ENCODE results near the gene FANK1. TPM values are rescaled to one million over a fixed set of nuclear protein-coding genes. Genes with fewer than 3 reads are reported as not detected.
"Not testable (repeated sequence)": the region's sequence is repeated elsewhere in the genome, so short reads cannot be mapped to it uniquely, and the experiment has no call there.

FANK1 gene
- total RNA-seq, 6 donors from 2014 or later: 2.1 to 42.9 (median 16.6) TPM

DNA sequence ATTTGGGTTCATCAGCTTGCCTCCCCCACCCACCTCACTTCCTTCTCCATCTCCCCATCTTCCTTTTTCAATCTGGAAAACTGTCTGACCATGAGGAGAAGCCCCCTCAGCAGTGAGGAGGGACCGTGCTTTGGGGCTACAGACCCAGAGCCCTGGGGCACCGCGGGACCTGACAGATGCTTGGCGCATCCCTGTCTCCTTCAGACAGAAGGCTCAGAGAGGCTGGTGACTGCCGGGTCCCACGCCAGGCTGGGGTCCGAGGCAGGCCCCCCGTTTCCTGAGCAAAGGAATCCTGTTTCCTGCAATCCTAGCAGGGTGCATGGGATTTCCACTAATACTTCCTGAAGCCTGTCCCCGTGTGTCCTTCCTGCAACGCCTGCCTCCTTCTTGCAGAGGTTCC lies 147.0 kb downstream of the FANK1 start:
- DNase-seq (no peak), ATAC-seq (ENCODE audit: low FRiP score in 2 of 2) (no peak)
- H3K4me3 ChIP-seq: no peak overlapping the region
- peaks cover 13 to 18% (median 16%) of the 10 kb centered on the region in 4 donors for H3K4me1 ChIP-seq
- no peaks in the 10 kb centered on the region for H3K9me3 ChIP-seq
- 70 to 80% methylated on average over 7 to 10 of the region's 10 CpGs for WGBS, 2 donors
- no peaks in the 10 kb centered on the region for H3K36me3 ChIP-seq
- no peaks in the 10 kb centered on the region for H3K27me3 ChIP-seq
- TF ChIP-seq POLR2AphosphoS5 (IDR thresholded peaks at IDR 0.05) (no peak), EP300 (IDR thresholded peaks at IDR 0.05) (no peak), POLR2A (IDR thresholded peaks at IDR 0.05) (no peak)
- TF ChIP-seq, protein P1, sequence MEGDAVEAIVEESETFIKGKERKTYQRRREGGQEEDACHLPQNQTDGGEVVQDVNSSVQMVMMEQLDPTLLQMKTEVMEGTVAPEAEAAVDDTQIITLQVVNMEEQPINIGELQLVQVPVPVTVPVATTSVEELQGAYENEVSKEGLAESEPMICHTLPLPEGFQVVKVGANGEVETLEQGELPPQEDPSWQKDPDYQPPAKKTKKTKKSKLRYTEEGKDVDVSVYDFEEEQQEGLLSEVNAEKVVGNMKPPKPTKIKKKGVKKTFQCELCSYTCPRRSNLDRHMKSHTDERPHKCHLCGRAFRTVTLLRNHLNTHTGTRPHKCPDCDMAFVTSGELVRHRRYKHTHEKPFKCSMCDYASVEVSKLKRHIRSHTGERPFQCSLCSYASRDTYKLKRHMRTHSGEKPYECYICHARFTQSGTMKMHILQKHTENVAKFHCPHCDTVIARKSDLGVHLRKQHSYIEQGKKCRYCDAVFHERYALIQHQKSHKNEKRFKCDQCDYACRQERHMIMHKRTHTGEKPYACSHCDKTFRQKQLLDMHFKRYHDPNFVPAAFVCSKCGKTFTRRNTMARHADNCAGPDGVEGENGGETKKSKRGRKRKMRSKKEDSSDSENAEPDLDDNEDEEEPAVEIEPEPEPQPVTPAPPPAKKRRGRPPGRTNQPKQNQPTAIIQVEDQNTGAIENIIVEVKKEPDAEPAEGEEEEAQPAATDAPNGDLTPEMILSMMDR (IDR thresholded peaks at IDR 0.05): no peak
- H3K27ac ChIP-seq: peak overlapping the region in 1 of 4 donors; percentile 69

GRCh38 chr10:126045861-126046260 lies 149.5 kb downstream of the FANK1 start:
- Histone ChIP-seq H3K4me3 (no peak overlapping the region), H3K27ac (no peak overlapping the region), H3K4me1 (peaks cover 18 to 27% (median 22%) of the 10 kb centered on the region in 4 donors), H3K27me3 (no peaks in the 10 kb centered on the region), H3K9me3 (no peaks in the 10 kb centered on the region), H3K36me3 (no peaks in the 10 kb centered on the region)
- DNase-seq (no peak), ATAC-seq (ENCODE audit: low FRiP score in 2 of 2) (no peak)
- 80 to 95% methylated on average over 3 of the region's 3 CpGs for WGBS, 2 donors
- TF ChIP-seq POLR2A (IDR thresholded peaks at IDR 0.05) (no peak), POLR2AphosphoS5 (IDR thresholded peaks at IDR 0.05) (no peak), EP300 (IDR thresholded peaks at IDR 0.05) (no peak)
- TF ChIP-seq, protein P1 (IDR thresholded peaks at IDR 0.05): no peak

DNA sequence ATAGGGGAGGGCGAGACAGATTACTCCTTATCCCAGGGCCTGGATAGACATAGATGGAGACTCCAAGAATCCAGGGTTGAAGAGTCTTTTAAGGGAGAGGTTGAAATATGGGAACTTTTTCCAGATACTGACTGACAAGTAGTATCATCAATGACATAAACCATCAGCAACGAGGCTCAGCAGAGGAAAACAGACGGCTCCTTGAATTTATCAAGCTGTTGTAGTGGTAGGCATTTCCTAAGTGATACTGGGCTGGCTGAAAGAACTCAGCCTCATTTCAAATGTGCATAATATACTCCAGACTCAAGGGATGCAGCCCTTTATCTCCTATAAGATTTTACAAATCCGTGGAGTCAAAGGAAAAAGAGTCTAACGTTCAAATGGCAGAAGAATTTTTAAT lies 150.5 kb downstream of the FANK1 start:
- H3K4me1 ChIP-seq: peaks cover 11 to 23% (median 17%) of the 10 kb centered on the region in 4 donors
- no peaks in the 10 kb centered on the region for H3K27me3 ChIP-seq
- no peak overlapping the region for H3K27ac ChIP-seq
- TF ChIP-seq POLR2A (IDR thresholded peaks at IDR 0.05) (no peak), POLR2AphosphoS5 (IDR thresholded peaks at IDR 0.05) (no peak), EP300 (IDR thresholded peaks at IDR 0.05) (no peak)
- TF ChIP-seq, protein P1 (IDR thresholded peaks at IDR 0.05): no peak
- no peak overlapping the region for H3K4me3 ChIP-seq
- no peak for DNase-seq
- no peaks in the 10 kb centered on the region for H3K9me3 ChIP-seq
- H3K36me3 ChIP-seq: no peaks in the 10 kb centered on the region
- 56 to 84% methylated on average over 5 of the region's 5 CpGs for WGBS, 2 donors
- no peak for ATAC-seq (ENCODE audit: low FRiP score in 2 of 2)

DNA sequence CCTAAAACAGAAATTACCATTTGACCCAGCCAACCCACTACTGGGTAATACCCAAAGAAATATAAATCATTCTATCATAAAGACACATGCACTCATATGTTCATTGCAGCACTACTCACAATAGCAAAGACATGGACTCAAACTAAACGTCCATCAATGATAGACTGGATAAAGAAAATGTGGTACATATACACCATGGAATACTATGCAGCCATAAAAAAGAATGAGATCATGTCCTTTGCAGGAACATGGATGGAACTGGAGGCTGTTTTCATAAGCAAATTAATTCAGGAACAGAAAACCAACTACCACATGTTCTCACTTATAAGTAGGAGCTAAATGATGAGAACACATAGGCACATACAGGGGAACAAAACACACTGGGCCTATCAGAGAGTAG lies 151.4 kb downstream of the FANK1 start:
- ATAC-seq (ENCODE audit: low FRiP score in 2 of 2); H3K27ac ChIP-seq; H3K36me3 ChIP-seq; H3K9me3 ChIP-seq; DNase-seq; H3K27me3 ChIP-seq; H3K4me3 ChIP-seq: not testable (repeated sequence)
- H3K4me1 ChIP-seq: peaks cover 3 to 14% (median 9%) of the 10 kb centered on the region in 4 donors
- 86 to 90% methylated on average over 1 of the region's 1 CpG for WGBS, 2 donors

- no peaks in the 10 kb centered on the region for H3K9me3 ChIP-seq
- no peaks in the 10 kb centered on the region for H3K27me3 ChIP-seq
- no peak overlapping the region for H3K4me3 ChIP-seq
- no peaks in the 10 kb centered on the region for H3K36me3 ChIP-seq
- DNase-seq: no peak
- no peak overlapping the region for H3K27ac ChIP-seq
- H3K4me1 ChIP-seq: peaks cover 0 to 11% (median 8%) of the 10 kb centered on the region in 4 donors
- peak; percentile 68 to 70 for ATAC-seq (ENCODE audit: low FRiP score in 2 of 2)
- TF ChIP-seq POLR2AphosphoS5 (IDR thresholded peaks at IDR 0.05) (no peak), EP300 (IDR thresholded peaks at IDR 0.05) (no peak)
- TF ChIP-seq, protein P1 (IDR thresholded peaks at IDR 0.05): no peak
- 57 to 59% methylated on average over 13 of the region's 13 CpGs for WGBS, 2 donors
Measured at GRCh38 chr10:126049759-126050700, 153.7 kb downstream of the FANK1 start.

All from upper lobe of left lung (tissue), 6 donors.